A204.1 (cell line): ENCODE measurements around the gene LMO1.

ENCODE experiments used
- FAIRE-seq: peaks from 2 replicates; lab custom pipeline; 2012; peaks lifted over from hg19 to GRCh38; lab: Jason Lieb, UNC

LMO1 gene

GRCh38 chr11:8263109-8263768 lies 439 bp downstream of the LMO1 start:
- FAIRE-seq = no peak

GRCh38 chr11:8262552-8263108 lies 1.0 kb downstream of the LMO1 start:
- FAIRE-seq = no peak

GRCh38 chr11:8261921-8262551 lies 1.6 kb downstream of the LMO1 start:
- FAIRE-seq = no peak

GRCh38 chr11:8261291-8261690 lies 2.4 kb downstream of the LMO1 start:
- FAIRE-seq = no peak

- no peak for FAIRE-seq
Observed at GRCh38 chr11:8260202-8260966, 3.3 kb downstream of the LMO1 start.

- no peak for FAIRE-seq
Observed at GRCh38 chr11:8259306-8259959, 4.2 kb downstream of the LMO1 start.

- FAIRE-seq = no peak
Observed at GRCh38 chr11:8258784-8259183, 4.9 kb downstream of the LMO1 start.

- no peak for FAIRE-seq
Observed at GRCh38 chr11:8258289-8258688, 5.4 kb downstream of the LMO1 start.

- no peak for FAIRE-seq
Observed at GRCh38 chr11:8257003-8257664, 6.5 kb downstream of the LMO1 start.

- FAIRE-seq = no peak
Observed at GRCh38 chr11:8256271-8257002, 7.2 kb downstream of the LMO1 start.

- FAIRE-seq = no peak
Observed at GRCh38 chr11:8253566-8253965, 10.1 kb downstream of the LMO1 start.

GRCh38 chr11:8252946-8253345 lies 10.7 kb downstream of the LMO1 start:
- no peak for FAIRE-seq

- no peak for FAIRE-seq
Observed at GRCh38 chr11:8252388-8252787, 11.3 kb downstream of the LMO1 start.

GRCh38 chr11:8251616-8252295 lies 11.9 kb downstream of the LMO1 start:
- no peak for FAIRE-seq

GRCh38 chr11:8250981-8251615 lies 12.6 kb downstream of the LMO1 start:
- no peak for FAIRE-seq

GRCh38 chr11:8250434-8250833 lies 13.2 kb downstream of the LMO1 start:
- FAIRE-seq = no peak

- no peak for FAIRE-seq
Observed at GRCh38 chr11:8249482-8249881, 14.2 kb downstream of the LMO1 start.

- no peak for FAIRE-seq
Observed at GRCh38 chr11:8248786-8249185, 14.9 kb downstream of the LMO1 start.

- no peak for FAIRE-seq
Observed at GRCh38 chr11:8247312-8247711, 16.4 kb downstream of the LMO1 start.

- no peak for FAIRE-seq
Observed at GRCh38 chr11:8243458-8243857, 20.2 kb downstream of the LMO1 start.
